NCI-H69 (cell line): ENCODE measurements around the gene DENND1A.
A peak's percentile ranks its signal among the peaks of the same experiment; 100 is the strongest.

ENCODE experiments used
- DNase-seq: peaks from one replicate; lab custom pipeline; 2025; lab: John Stamatoyannopoulos, UW

Gene DENND1A

DNA sequence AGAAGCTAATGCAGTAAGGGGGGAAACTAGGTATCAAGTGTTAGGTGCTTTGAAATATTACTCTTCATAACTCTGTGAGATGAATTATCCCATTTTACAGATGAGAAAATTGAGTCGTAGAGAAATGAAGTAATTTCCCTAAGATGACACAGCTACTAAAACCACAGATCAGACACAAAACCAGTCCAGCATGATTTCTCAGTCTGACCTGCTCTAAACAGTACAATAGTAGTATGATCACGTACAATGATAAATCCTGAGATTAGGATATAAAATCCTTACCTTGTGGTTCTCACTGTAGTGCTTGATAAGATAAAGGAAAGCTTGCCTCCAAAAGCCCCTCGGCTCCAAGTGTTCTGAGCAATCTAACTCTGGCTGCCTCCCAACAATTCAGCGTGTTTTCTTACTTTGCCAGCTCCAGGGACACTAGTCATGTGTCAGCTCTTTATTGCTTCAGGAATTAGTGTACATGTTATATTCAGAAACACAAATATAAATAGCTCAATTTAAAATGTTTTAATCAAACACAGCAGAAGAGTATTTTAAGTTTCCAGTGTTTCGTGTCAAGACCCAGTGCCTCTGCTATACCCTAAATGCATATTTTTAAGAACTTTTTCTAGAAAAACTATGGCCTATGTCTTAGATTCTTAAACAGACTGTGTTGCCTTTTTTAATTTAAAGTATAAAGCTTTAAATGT is 243.6 kb downstream of the DENND1A start:
- DNase-seq, result peak; percentile 46

DNA sequence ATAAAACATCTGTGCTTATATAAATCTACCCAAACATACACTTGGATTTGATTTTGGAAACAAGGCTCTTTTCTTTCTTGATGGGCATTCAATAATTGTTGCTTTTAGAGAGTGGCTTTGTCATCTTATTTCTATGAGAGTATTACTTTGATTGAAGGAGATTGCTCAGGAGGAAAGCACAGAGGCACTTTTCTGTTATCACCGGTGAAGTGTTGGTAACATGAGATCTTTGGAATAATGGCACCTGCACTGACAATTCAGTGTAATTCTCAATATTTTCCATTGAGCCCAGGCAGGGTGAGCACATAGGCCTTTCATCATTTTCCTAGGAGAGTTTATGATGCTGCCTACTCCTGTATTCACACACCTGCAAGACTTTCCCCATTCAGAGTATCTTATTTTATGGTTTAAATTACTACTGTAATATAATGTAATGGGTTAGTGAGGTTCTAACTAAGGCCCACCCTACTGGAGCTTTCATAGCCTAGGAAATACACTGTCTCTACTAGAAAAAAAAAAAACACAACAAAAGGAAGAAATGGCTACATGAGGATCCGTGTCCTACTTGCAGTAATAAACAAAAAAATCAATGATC is 244.3 kb downstream of the DENND1A start:
- DNase-seq, result peak; percentile 47

DNA sequence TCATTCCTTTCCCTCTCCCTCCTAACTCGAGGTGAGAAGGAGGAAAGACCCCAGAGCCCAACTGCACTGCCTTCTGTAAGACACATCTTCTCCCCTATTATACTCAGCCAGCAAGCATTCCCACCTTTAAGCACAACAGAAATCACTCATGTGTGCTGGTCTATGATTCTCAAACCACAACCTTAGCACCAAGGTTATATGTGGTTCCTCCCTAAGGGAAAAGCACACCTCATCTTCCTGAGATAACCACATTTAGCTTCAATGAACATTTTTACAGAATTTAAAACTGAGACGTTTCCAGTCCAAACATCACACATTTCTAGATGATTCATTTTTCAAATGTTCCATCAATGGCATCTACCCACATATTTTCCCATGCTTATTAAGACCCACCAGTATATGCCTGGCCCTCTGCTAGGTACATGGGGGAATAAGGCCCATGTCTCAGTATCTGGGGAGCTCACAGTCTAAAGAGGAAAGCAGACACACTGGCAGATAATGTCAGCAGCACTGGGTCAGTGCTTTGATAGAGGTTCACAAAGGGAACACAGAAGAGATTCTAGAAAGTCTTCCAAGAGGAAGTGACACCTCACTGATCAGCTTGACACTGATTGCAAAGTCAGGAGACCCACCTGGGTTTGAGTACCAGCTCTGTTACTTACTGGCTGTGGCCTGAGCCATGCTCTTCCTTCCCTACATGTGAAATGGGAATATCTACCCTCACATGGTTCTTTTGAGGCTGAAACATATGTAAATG is 245.4 kb downstream of the DENND1A start:
- DNase-seq, result no peak

DNA sequence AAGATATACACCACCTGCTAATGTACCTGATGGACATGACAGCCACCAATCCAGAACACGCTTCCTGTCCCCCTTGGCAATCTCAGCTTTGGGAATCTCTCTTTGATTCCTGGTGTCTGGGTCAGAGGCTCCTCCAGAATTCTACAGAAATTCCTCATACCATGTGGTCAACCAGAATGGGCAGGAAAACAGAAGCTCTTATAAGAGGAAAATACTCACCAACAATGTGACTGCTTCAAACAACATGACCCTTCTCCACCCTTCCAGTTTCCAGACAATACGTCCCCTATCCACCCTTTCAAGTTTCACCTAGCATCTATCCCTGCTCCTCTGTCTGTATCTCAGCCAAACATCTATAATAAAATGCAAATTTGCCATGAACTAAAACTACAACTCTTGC is 247.2 kb downstream of the DENND1A start:
- DNase-seq, result no peak

DNA sequence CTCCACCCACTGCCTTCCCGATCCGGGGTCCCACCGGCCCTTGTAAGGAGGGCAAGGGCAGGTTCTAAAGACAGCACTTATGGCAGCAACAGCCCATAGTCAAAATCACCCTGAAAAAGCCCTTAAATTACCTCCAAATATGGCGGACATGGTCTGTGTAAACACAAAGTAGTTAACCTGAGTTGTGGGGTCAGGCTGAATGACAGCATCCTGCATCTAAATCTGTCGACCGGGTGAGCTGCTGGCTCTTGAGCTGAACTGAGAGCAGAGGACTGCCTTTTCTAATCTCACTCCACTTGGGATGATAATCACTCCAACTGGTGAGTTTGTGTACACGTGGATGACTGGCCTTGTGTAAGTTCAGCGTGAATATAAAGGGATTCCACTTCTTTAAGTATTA is 249.6 kb downstream of the DENND1A start:
- DNase-seq, result peak; percentile 39

DNA sequence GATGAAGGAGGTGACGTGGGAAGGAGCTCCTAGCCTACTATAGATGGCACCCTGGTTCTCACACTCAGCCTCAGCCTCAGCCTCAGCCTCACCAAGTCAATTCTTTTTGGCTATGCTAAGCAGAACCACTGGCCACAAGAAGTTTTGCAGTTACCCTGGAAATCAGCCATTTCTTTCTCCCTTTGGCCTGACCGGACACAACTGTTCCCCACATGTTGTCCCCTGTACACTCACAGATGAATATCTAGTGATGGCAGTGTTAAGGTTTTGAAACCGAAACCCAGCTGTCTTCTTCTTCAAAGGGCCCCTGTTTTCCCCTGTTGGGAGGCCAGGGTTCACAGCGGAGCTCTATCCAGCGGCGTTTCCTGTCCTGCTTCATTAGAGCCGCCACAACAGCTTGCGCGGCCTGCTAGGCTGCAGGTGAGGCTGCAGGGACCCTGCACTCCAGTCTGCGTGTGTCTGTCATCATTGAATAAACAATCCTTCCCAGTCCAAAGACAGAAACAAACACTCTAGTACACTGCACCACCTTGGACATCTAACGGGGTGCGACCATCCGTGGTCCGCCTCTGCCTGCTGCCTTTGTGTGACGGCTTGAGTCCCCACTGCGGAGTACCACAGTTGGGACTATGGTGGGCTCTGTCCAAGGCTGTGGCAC is 250.5 kb downstream of the DENND1A start:
- DNase-seq, result peak; percentile 83

DNA sequence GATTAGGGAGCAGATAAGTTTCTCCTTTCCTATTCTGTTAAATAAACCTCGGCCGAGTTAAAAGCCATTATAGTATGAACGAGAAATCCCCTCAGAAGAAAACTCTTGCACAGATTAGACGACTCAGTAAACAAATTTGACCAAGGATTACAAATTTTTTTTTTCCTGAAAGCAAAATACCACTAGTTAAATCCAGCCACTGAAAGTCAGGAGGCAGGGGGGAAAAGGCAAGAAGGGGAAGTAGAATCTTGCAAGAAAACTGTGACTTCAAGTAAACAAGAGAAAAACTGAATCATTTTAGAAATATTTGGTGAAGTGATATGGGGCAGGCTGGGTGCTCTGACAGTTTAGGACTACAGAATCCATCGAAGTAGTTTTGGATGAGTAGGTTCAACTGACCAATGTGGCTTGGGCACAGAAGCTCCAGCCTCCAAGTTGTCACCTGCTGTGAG is 251.0 kb downstream of the DENND1A start:
- DNase-seq, result peak; percentile 66

DNA sequence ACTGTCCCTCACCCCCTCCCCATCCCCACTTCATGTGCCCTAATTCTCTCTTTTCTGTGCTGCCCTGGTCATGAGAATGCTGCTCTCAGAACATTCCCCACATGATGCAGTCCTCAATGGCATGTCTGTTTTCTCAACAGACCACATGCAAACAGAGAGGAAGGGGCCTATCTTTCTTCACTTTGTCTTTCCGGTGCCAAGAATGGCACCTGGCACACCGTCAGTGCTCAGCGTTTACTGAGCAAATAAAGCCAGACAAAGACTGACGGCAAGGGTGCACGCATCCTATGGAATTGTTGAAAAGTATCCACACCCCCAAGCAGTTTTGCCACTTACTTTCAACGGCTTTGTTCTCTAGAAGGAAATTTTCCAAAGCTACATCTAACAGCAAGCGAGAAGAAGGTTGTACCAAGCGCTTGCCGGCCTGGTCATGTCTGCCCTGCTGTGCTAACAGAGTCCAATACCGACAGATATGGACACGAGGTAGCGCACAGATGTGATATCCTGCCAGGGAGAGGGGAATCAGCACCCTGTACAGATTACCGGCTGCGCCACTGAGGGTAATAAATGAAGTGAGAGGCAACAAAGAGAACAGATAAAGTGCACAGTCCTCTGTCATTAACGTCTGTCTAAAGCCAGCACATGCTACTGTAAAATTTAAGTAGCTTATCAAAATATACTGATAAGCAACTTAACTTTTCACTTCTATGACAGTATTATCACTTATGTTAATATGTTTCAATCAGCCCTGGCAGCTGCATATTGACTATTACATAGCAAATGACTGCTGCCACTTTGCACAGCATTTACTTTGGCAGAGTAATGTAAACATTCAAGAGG is 251.7 kb downstream of the DENND1A start:
- peak; percentile 99 for DNase-seq

DNA sequence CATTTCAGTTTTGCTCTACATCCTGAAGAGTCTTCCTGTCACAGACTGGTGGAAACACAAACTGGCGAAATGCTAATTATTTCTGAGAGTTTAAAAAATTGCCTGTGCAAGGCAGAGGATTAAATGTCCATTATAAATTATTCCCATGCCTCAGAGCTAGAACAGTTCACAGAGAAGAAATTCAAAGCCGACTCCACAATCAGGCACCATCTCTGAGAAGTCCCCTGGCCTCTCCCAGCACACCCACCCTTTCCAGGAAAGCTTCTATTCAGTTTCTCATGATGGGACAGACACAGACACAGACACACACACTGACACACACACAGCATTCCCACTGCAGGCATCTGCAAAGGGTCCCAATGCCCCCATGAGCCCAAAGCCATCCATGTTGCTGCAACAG is 253.1 kb downstream of the DENND1A start:
- DNase-seq, result no peak

DNA sequence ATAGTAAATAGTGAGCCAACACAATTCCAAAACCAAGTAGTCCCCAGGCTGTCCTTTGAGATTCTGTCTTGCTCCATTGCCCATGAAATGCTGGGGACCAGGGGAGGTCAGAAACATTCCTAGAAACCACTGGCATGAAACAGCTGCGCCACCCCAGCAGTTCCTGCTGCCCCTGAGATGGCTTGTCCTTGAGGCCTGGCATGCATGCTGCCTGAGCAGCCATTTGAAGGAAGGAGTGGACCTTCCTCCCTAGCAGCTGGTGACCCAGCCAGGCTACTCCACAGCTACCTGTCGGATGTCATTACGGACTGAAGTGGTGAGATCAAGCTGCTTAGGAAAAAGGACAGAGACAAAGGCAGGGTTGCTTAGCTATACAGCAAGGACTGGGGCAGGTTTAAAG is 260.6 kb downstream of the DENND1A start:
- DNase-seq, result peak; percentile 51

DNA sequence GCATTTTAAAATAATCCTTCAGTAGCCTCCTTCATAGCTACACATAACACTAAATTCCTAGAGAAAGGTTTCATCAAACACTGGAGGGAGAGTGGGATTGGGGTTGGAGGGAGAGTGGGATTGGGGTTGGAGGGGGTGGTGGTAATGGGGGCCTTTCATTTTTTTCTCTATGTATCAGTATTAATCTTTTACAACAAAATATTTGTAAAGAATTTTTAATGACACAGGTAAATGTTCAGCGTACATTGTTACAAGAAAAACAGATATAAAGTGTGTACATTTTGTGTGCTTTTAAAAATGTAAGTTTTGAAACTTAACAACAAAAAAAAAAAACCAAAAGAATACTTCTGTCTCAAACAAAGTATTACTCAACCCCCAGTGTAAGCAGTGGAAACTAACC is 266.4 kb downstream of the DENND1A start:
- DNase-seq, result no peak

DNA sequence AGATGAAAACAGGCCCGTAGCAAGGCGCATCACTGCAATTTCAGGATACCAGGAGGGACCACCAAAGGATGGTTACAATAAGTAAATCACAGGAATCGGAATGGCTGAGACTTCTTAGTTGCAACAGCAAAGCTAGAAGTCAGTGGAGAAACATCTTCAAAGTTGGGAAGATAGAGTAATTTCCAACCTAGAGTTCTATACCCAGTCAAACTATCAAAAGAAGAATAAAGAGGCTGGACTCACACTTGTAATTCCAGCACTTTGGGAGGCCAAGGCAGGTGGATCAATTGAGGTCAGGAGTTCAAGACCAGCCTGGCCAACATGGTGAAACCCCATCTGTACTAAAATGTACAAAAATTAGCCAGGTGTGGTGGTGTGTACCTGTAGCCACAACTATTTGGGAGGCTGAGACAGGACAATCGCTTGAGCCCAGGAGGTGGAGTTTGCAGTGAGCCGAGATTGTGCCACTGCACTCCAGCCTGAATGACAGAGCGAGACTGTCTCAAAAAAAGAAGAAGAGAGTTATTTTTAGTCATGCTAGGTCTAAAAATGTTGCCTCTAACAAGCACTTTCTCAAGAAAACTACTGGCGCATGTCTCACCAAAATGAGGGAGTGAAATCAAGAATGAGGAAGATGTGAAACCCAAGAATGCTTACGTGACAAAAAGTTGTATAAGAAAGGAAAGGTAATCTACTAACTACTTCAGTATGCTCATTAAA is 267.7 kb downstream of the DENND1A start:
- no peak for DNase-seq

DNA sequence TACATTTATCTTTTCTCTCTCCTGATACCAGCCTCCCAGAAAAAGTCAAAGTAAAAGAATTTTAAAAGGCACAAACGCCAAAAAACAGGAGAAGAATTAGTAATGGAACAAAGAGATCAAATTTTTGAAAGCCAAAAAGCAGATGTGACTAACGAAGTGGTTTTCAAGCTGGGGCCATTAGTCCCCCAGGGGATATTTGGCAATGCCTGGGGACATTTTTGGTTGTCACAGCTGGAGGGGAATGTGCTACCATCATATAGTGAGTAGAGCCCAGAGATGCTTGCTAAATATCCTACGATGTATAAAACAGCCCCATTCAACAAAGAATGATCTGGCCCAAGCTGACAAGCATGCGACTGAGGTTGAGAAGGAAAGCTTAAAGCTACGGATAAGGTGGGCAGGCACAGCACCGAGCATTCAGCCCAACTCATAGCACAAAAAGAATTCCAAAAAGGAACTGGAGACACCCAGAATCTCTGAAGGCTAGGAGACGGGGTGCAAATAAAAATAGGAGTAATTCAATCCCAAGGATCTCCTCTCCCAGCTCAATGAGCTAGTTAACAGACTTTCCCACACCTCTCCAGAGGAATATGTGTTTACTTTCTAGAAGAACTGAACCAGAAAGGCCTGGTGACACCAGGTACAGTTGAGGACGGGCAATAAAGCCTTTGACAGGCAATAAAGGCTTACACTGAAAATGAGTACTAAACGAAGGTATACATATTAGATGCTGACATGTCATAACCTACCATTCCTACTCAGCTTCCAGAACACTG is 269.0 kb downstream of the DENND1A start:
- peak; percentile 62 for DNase-seq

DNA sequence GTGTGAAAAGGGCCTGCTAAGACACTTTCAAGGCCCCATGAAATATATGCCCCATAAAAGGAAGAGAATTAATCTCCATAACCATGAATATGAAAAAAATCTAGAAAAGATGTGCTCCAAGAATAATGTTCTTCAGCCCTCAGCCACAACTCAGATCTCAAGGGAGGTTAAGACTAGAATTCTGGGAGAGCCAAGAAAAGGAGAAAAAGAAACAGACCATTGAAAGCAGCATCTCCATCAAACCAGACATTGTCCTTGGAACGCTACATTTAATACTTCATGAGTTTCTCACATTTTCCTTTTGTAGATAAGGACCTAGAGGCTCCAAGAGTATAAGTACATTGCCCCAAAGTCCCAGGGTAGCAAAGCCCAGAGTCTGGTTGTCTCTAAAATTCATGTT is 270.6 kb downstream of the DENND1A start:
- no peak for DNase-seq

DNA sequence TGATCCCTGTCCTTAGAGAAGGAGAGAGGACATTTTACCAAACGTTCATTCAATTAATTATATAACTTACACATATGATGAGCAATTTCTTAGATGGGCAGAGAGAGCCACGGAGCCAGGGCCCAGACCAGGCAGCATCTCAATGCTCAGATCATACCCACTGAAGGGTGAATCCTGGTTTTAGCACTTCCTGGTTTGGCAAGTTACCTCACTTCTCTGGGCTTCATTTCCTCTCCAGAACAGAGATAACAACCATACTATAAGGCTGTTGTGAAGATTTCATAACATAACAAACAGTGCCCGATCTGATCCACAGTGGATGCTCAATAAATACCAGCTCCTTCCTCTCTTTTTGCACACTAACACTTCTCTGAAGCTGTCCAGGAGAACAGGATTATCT is 271.1 kb downstream of the DENND1A start:
- DNase-seq, result peak; percentile 60

DNA sequence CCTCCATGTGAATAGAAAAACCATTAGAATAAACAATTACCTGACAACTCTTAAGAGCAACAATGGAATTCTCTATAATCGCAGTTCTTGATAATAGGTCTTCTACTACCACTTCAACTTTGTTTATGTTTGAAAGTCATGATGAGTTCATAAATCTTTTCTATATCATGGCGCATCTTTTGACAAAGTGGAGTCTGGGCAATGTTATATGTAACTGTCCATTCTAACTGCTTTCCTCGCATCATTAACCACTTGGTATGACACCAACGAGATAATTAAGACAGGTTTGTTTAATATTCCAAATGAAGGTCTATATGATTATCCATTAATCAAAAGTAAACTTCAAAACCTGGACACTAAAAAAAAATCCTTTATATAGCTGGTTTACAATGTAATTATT is 272.0 kb downstream of the DENND1A start:
- DNase-seq, result peak; percentile 97

DNA sequence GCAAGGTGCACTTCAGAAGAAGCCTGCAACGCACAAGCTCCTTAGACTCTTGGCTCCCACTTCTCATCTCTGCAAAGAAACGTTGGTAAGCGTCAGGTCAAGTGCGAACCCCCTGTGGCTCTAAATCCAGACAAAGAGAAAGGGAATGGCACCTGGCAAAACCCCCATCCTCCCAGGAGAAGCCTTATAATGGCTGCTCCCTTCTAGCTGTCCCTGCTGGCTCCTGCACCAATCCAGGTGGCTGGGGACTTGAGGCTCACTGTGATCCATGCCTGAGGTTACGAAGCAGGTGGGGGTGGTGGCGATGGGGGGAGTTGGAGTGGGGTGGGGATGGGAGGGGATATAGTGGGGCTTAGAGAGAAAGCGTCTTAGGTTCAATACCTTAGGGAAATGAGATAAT is 272.8 kb downstream of the DENND1A start:
- DNase-seq, result peak; percentile 92

DNA sequence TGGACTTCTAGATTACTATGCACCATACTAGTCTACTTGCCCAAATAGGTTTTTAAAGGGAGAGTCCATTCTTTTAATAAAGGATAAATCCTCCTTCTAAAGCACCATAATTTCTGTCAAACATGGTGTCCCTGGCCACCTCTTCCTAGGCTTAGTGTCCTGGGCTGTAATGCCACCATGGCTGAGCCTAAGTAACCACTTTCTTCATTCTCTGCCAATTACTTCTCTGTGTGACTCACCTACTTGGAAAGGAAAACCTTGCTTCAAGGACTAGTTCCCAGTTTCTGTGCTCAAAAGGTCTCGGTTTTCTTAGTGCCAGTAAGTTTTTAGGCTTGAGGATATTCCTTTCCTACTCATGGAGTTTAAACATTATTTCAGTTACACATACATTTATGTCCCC is 273.4 kb downstream of the DENND1A start:
- no peak for DNase-seq

DNA sequence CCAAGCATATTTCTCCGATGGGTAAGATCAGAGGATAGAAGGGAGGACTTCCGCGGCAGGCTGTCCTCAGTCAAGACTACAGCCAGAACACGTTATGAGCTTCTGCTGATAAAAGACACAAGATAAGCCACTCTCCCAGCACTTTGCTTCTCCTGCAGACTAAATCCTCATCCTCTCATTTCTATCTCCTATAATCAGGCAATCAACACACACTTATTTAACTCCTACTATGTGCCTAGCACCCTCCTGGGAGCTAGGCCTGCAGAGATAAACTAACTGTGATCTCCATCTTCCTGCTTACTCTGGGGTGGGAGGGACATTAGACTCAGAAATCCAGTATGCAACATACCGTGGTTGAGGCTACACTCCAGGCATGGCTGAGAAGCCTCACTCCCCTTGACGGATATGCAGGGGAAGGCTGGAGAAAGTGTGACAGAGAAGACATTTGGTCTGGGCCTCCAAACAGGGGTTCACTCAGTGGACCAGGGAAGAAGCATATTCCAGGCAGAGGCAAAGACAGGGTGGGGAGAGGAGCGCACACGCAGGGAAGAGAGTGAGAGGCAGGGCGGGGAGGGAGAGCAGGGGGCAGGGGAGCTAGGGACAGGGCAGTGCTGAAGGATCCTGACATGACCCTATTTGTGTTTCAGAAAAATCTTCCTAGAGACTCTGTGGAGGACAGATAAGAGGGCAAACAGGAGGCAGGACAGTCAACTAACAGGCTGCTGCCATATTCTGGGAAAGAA is 274.1 kb downstream of the DENND1A start:
- no peak for DNase-seq
